KMS-11 (cell line): ENCODE measurements around the gene TSPAN16.

Experiments
- H2AFZ ChIP-seq: fragments of 200-600 bp; sonication (generic); 2 replicates; pipeline ENCODE4 v1.6.1; 2016; ENCODE audit warnings: antibody characterized with exemption, mixed run types, low read depth
- H3K27ac ChIP-seq: fragments of 200-600 bp; sonication (generic); 2 replicates; pipeline ENCODE4 v1.6.1; 2016; ENCODE audit warnings: mild to moderate bottlenecking, mixed run types
- H3K27me3 ChIP-seq: fragments of 200-600 bp; sonication (generic); 2 replicates; pipeline ENCODE4 v1.6.1; 2017; ENCODE audit warnings: mild to moderate bottlenecking, low read depth, mixed run types, moderate library complexity; ENCODE audit not compliant: insufficient read depth
- H3K36me3 ChIP-seq: fragments of 200-600 bp; sonication (generic); 2 replicates; pipeline ENCODE4 v1.6.1; 2017; ENCODE audit warnings: mild to moderate bottlenecking, mixed run types; ENCODE audit not compliant: insufficient read depth
- H3K4me1 ChIP-seq: fragments of 200-600 bp; sonication (generic); 2 replicates; pipeline ENCODE4 v1.6.1; 2016; ENCODE audit warnings: mild to moderate bottlenecking, low read depth, mixed run types; ENCODE audit not compliant: poor library complexity, severe bottlenecking
- H3K4me2 ChIP-seq: fragments of 200-600 bp; sonication (generic); 2 replicates; pipeline ENCODE4 v1.7.0; 2016; ENCODE audit warnings: mild to moderate bottlenecking, mixed run types
- H3K4me3 ChIP-seq: fragments of 200-600 bp; sonication (generic); IDR thresholded peaks from 2 replicates; pipeline ENCODE4 v1.6.1; 2017; ENCODE audit warnings: low read depth, low read length, mixed read lengths; ENCODE audit not compliant: insufficient read depth
- H3K79me2 ChIP-seq: fragments of 200-600 bp; sonication (generic); 2 replicates; pipeline ENCODE4 v1.6.1; 2016; ENCODE audit warnings: low read depth, mixed run types; ENCODE audit not compliant: insufficient read depth
- H3K9ac ChIP-seq: fragments of 200-600 bp; sonication (generic); 2 replicates; pipeline ENCODE4 v1.6.1; 2016; ENCODE audit warnings: mild to moderate bottlenecking, mixed run types
- H4K20me1 ChIP-seq: fragments of 200-600 bp; sonication (generic); 2 replicates; pipeline ENCODE4 v1.6.1; 2016; ENCODE audit warnings: mild to moderate bottlenecking, mixed run types; ENCODE audit not compliant: insufficient read depth
- CTCF ChIP-seq: fragments of 200-600 bp; sonication (generic); conservative IDR thresholded peaks from 2 replicates; pipeline ENCODE4 v1.6.1; 2017; ENCODE audit warnings: low read depth, mild to moderate bottlenecking, antibody characterized with exemption, low read length, moderate library complexity, mixed read lengths

The TSPAN16 gene

GRCh38 chr19:11364935-11365334 lies 69.0 kb downstream of the TSPAN16 start:
- Histone ChIP-seq H3K9ac (no peak overlapping the region), H3K4me3 (no peak overlapping the region), H2AFZ (no peak overlapping the region), H3K4me2 (no peak overlapping the region), H3K79me2 (no peaks in the 10 kb centered on the region), H3K27me3 (no peaks in the 10 kb centered on the region), H4K20me1 (no peaks in the 10 kb centered on the region), H3K4me1 (no peaks in the 10 kb centered on the region), H3K27ac (no peak overlapping the region), H3K36me3 (no peaks in the 10 kb centered on the region)
- no peak for TF ChIP-seq CTCF
